DND-41 (cell line): ENCODE results near the gene EGR4.

ENCODE experiments used
- CTCF ChIP-seq: IDR thresholded peaks from 2 replicates; pipeline ENCODE4 v1.5.1; 2012; ENCODE audit warnings: borderline replicate concordance, low read length, moderate library complexity, mild to moderate bottlenecking; ENCODE audit not compliant: poor library complexity, severe bottlenecking; ENCODE audit errors: extremely low read depth
- EZH2 ChIP-seq: IDR thresholded peaks from 3 replicates; pipeline ENCODE4 v1.6.1; 2012; ENCODE audit warnings: borderline replicate concordance, low read depth, mild to moderate bottlenecking, moderate library complexity, low read length, inconsistent platforms; ENCODE audit not compliant: severe bottlenecking

- TF ChIP-seq CTCF: no peak
- TF ChIP-seq EZH2: no peak
These were observed 24.9 kb downstream of the EGR4 start for GRCh38 chr2:73268366-73268829.
